K562 treated with DMSO at 1 percent for 12 hours (cell line): Measurements from ENCODE around the gene OR13C2. TPM values are rescaled to one million over a fixed set of nuclear protein-coding genes. Genes with fewer than 3 reads are reported as not detected.

ENCODE experiments used
- total RNA-seq: library from RNA; unstranded; fragments of 300-600 nt; gene quantifications from 2 replicates; pipeline ENCODE4 v1.2.3, GENCODE V29; 2022; ENCODE audit not compliant: insufficient read depth

OR13C2 gene
- total RNA-seq = not detected in 2 replicates

DNA sequence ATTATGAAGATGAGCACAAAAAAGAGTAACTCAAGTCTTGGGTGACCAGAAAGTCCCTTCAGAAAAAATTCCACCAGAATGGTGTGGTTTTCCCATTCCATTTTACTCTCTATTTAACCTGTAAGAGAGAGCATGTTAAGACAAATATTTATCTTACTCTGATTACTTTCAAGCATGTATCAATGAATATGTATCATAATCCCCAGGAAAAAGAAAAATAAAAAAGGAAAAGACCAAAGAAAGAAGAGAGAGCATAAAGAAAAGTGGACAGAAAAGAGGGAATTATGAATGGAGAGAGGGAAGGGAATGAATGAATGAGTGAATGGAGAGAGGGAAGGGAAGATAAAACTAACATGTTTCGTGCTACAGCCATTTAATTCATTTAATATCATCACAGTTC is at the start of gene OR13C2:
Gene OR13C2, minus strand, starts transcription at position 101 of the 400 bp plus-strand sequence. Its CDS starts 0 bp downstream, at position 101.

DNA sequence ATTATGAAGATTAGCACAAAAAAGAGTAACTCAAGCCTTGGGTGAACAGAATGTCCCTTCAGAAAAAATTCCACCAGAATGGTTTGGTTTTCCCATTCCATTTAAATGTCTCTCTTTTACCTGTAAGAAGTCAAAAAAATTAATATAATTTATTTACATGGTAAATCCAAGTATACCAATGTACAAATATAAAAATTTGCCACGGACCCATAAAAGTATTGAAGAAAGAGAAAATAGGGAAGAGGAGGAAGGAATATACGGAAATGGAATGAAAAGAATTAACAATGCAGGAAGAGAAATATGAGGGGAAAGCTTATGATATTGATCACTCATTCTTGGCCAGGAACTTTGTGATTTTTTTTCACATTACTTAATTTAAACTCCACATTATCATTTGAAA is 12.7 kb upstream of the OR13C2 start, which contains the start of gene OR13C9:
Gene OR13C9, minus strand, starts transcription at position 101 of the 400 bp plus-strand sequence. Its CDS starts 0 bp downstream, at position 101.

GRCh38 chr9:104599313-104599712 is 6.1 kb downstream of the OR13C2 start, which contains the start of gene OR13C5:
OR13C5 (minus strand) TSS chr9:104599413; CDS start chr9:104599413, 0 bp downstream.

GRCh38 chr9:104568868-104569267 is 36.6 kb downstream of the OR13C2 start, which contains the start of gene OR13C8:
OR13C8 (plus strand) TSS chr9:104569168; CDS start chr9:104569168, 0 bp downstream.

Other genes with a start within 250 kb of the OR13C2 start
- gene OR13F1, start 101.4 kb downstream of the OR13C2 start, total RNA-seq = not detected in 2 replicates
- gene OR13C4, start 78.4 kb downstream of the OR13C2 start, total RNA-seq = not detected in 2 replicates
- not detected in 2 replicates for gene OR13C3, start 68.8 kb downstream of the OR13C2 start, total RNA-seq
- gene OR13C8, start 36.5 kb downstream of the OR13C2 start, total RNA-seq = not detected in 2 replicates
- gene OR13C5, start 6.2 kb downstream of the OR13C2 start, total RNA-seq = not detected in 2 replicates
- not detected in 2 replicates for gene OR13C9, start 12.6 kb upstream of the OR13C2 start, total RNA-seq
- gene OR13D1, start 88.9 kb upstream of the OR13C2 start, total RNA-seq = not detected in 2 replicates
- 18.5 and 32.6 TPM in 2 replicates for gene NIPSNAP3A, start 142.1 kb upstream of the OR13C2 start, total RNA-seq
- 1.1 and 3.3 TPM in 2 replicates for gene NIPSNAP3B, start 158.5 kb upstream of the OR13C2 start, total RNA-seq